Fibroblast of mammary gland (primary cell): ENCODE results near the gene SCYL3.
A peak's percentile ranks its signal among the peaks of the same experiment; 100 is the strongest.
"Not testable (repeated sequence)": the region's sequence is repeated elsewhere in the genome, so short reads cannot be mapped to it uniquely, and the experiment has no call there.

Experiments used
- DNase-seq: peaks from one replicate; pipeline ENCODE4 v3.0.0-alpha.2; 2010; ENCODE audit warnings: low read depth
- H3K4me3 ChIP-seq: 2 replicates; pipeline ENCODE4 v1.5.1; 2011; ENCODE audit warnings: low read depth, mild to moderate bottlenecking, low read length, moderate library complexity; ENCODE audit not compliant: control insufficient read depth
- CTCF ChIP-seq: conservative IDR thresholded peaks from 2 replicates; pipeline ENCODE4 v1.5.1; 2011; ENCODE audit warnings: low read depth, low read length, inconsistent platforms; ENCODE audit not compliant: control insufficient read depth, insufficient read depth

The SCYL3 gene

DNA sequence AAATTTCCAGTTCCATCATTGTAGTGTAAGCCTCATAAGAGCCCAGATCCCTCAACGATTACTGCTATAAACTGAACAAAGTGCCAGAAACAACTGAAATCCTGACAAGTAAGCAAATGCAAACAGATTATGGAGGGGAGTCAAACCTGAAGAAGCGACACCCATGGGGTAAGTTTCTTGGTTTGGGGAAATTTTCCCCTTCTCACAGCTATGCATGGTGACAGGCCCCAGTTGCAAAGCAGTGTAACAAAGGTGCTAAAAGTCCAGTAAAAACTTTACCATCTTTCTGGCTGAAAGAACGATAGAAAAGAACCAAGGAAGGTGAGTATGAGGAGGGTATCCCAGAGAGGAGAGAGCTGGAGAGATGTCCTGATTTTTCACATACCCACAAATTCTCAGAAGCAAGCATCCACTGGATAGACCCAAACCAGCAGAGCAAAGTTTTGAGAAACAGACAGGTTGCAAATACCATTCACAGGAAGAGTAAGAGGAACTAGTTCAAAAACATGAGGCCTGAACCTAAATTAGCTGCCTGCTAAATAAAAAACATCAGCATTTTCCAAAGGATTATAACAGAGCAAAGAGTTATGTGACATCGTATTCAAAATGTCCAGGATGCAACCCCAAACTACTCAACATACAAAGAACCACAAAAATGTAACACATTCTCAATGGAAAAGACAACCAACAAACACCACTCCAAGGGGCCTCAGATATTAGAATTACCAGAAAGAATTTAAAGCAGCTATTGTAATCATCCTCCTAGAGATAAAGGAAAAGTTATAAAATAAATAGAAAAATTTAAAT, 14.5 kb downstream of the SCYL3 start:
- no peak overlapping the region for H3K4me3 ChIP-seq
- TF ChIP-seq CTCF = no peak
- no peak for DNase-seq

DNA sequence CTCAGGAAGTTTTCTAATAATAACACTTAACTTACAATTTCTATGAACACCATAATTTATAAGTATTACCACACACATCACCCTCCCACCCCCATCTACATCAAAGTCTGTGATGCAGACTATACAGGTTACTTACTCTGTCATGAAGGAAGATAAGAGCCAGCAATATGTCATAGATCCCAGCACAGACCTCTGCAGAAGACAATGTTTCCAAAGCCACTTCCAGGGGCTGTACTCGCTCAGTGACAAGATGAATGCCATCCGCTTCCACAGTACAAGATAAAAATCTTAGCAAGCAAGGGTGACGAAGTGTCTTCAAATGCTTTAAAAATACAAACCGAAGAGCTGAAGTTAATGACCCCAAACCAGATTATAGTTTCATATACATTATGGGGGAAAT, 15.2 kb downstream of the SCYL3 start:
- TF ChIP-seq CTCF = no peak
- no peak overlapping the region for H3K4me3 ChIP-seq
- no peak for DNase-seq

GRCh38 chr1:169877800-169878491, 15.8 kb downstream of the SCYL3 start:
- no peak for TF ChIP-seq CTCF
- no peak overlapping the region for H3K4me3 ChIP-seq
- DNase-seq = peak; percentile 78

GRCh38 chr1:169874229-169874628, 19.5 kb downstream of the SCYL3 start:
- H3K4me3 ChIP-seq = no peak overlapping the region
- TF ChIP-seq CTCF = no peak
- DNase-seq = peak; percentile 80

DNA sequence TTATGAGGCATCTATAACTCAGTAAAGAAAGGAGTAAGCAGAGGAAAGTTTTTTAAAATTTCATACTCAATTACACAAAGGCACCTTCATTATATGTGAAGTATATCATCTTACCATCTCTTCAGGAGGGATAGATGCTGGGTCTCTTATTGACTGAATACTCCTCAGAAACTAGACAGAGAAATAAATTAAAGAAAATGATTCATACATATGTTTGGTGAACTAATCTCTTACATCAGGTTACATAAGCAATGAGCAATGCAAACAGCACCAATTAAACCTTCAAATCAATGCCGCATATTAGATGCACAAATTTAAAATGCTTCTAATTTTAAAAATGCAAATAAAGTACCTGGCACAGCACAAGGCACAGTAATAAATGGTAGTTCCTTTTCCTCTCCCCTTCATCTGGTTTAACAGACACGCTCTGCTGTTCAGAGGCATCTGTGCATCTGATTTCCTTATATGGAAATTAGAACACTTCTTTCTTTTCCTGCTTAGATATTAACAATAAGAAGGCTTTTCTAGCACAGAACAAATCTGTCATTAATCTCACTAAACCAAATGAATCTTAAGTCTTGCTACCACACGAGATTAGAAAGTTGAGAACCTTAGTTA, 20.0 kb downstream of the SCYL3 start:
- no peak for TF ChIP-seq CTCF
- DNase-seq = no peak
- no peak overlapping the region for H3K4me3 ChIP-seq

- H3K4me3 ChIP-seq = no peak overlapping the region
- TF ChIP-seq CTCF = no peak
- no peak for DNase-seq
Observed at GRCh38 chr1:169872906-169873305, 20.8 kb downstream of the SCYL3 start.

DNA sequence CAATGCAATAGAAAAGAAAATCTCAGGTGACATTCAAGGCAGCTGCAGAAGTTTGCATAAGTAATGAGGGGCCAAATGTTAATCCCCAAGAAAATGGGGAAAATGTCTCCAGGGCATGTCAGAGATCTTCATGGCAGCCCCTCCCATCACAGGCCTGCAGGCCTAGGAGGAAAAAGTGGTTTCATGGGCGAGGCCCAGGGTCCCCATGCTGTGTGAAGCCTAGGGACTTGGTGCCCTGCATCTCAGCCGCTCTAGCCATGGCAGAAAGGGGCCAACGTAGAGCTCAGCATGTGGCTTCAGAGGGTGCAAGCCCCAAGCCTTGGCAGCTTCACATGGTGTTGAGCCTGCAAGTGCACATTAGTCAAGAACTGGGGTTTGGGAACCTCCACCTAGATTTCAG, 21.7 kb downstream of the SCYL3 start:
- not testable (repeated sequence) for DNase-seq

More for the DNA sequence above, 21.7 kb downstream of the SCYL3 start:
- H3K4me3 ChIP-seq = not testable (repeated sequence)
